ENCODE results near the gene ANKRD12.
"Not testable (repeated sequence)": the region's sequence is repeated elsewhere in the genome, so short reads cannot be mapped to it uniquely, and the experiment has no call there.

- TF ChIP-seq POLR2A (IDR thresholded peaks at IDR 0.05; ENCODE audit: borderline replicate concordance, extremely low read depth, insufficient read depth, insufficient read length); CEBPB (IDR thresholded peaks at IDR 0.05; ENCODE audit: low read depth); POLR2AphosphoS5 (IDR thresholded peaks at IDR 0.05; ENCODE audit: low read depth, low read length); ZNF274 (IDR thresholded peaks at IDR 0.05; ENCODE audit: low read depth, low read length); FOSL1 (IDR thresholded peaks at IDR 0.05; ENCODE audit: low read depth); JUND (IDR thresholded peaks at IDR 0.05): not testable (repeated sequence)
- TF ChIP-seq, protein P1, sequence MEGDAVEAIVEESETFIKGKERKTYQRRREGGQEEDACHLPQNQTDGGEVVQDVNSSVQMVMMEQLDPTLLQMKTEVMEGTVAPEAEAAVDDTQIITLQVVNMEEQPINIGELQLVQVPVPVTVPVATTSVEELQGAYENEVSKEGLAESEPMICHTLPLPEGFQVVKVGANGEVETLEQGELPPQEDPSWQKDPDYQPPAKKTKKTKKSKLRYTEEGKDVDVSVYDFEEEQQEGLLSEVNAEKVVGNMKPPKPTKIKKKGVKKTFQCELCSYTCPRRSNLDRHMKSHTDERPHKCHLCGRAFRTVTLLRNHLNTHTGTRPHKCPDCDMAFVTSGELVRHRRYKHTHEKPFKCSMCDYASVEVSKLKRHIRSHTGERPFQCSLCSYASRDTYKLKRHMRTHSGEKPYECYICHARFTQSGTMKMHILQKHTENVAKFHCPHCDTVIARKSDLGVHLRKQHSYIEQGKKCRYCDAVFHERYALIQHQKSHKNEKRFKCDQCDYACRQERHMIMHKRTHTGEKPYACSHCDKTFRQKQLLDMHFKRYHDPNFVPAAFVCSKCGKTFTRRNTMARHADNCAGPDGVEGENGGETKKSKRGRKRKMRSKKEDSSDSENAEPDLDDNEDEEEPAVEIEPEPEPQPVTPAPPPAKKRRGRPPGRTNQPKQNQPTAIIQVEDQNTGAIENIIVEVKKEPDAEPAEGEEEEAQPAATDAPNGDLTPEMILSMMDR (IDR thresholded peaks at IDR 0.05 in 2 of 3, conservative IDR thresholded peaks at IDR 0.05 in 1 of 3; ENCODE audit: borderline replicate concordance in 1 of 3, insufficient read depth in 1 of 3, low read depth in 2 of 3, low read length in 2 of 3): not testable (repeated sequence)
- TF ChIP-seq, protein P2, sequence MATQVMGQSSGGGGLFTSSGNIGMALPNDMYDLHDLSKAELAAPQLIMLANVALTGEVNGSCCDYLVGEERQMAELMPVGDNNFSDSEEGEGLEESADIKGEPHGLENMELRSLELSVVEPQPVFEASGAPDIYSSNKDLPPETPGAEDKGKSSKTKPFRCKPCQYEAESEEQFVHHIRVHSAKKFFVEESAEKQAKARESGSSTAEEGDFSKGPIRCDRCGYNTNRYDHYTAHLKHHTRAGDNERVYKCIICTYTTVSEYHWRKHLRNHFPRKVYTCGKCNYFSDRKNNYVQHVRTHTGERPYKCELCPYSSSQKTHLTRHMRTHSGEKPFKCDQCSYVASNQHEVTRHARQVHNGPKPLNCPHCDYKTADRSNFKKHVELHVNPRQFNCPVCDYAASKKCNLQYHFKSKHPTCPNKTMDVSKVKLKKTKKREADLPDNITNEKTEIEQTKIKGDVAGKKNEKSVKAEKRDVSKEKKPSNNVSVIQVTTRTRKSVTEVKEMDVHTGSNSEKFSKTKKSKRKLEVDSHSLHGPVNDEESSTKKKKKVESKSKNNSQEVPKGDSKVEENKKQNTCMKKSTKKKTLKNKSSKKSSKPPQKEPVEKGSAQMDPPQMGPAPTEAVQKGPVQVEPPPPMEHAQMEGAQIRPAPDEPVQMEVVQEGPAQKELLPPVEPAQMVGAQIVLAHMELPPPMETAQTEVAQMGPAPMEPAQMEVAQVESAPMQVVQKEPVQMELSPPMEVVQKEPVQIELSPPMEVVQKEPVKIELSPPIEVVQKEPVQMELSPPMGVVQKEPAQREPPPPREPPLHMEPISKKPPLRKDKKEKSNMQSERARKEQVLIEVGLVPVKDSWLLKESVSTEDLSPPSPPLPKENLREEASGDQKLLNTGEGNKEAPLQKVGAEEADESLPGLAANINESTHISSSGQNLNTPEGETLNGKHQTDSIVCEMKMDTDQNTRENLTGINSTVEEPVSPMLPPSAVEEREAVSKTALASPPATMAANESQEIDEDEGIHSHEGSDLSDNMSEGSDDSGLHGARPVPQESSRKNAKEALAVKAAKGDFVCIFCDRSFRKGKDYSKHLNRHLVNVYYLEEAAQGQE (IDR thresholded peaks at IDR 0.05; ENCODE audit: low read depth): not testable (repeated sequence)
Observed at GRCh38 chr18:9088727-9089126, 47.9 kb upstream of the ANKRD12 start.
